8988T (cell line): ENCODE measurements around the gene EIF3F.

Experiments used
- DNase-seq: peaks from one replicate; pipeline ENCODE4 v3.0.0; 2011

EIF3F gene

GRCh38 chr11:7994581-7995278, 7.6 kb downstream of the EIF3F start:
- DNase-seq, result no peak

GRCh38 chr11:7999795-8000194, 12.7 kb downstream of the EIF3F start:
- DNase-seq, result no peak

GRCh38 chr11:8000390-8000789, 13.3 kb downstream of the EIF3F start:
- DNase-seq, result no peak

GRCh38 chr11:8002676-8003075, 15.5 kb downstream of the EIF3F start:
- DNase-seq, result no peak

GRCh38 chr11:8003187-8003586, 16.1 kb downstream of the EIF3F start:
- no peak for DNase-seq

GRCh38 chr11:8004008-8004407, 16.9 kb downstream of the EIF3F start:
- DNase-seq, result no peak

GRCh38 chr11:8005556-8005955, 18.4 kb downstream of the EIF3F start:
- DNase-seq, result no peak

GRCh38 chr11:8006349-8006977, 19.3 kb downstream of the EIF3F start:
- no peak for DNase-seq

GRCh38 chr11:8008212-8008611, 21.1 kb downstream of the EIF3F start:
- DNase-seq, result no peak

- DNase-seq, result no peak
Observed at GRCh38 chr11:8009856-8010255, 22.7 kb downstream of the EIF3F start.

- DNase-seq, result no peak
Observed at GRCh38 chr11:8011371-8011770, 24.2 kb downstream of the EIF3F start.

- DNase-seq, result no peak
Observed at GRCh38 chr11:8011981-8012444, 24.9 kb downstream of the EIF3F start.

- DNase-seq, result no peak
Observed at GRCh38 chr11:8013833-8014232, 26.7 kb downstream of the EIF3F start.

- DNase-seq, result no peak
Observed at GRCh38 chr11:8015753-8016239, 28.7 kb downstream of the EIF3F start.

GRCh38 chr11:8016440-8016839, 29.3 kb downstream of the EIF3F start:
- no peak for DNase-seq

GRCh38 chr11:8017071-8017470, 29.9 kb downstream of the EIF3F start:
- DNase-seq, result no peak

GRCh38 chr11:8017894-8018483, 30.9 kb downstream of the EIF3F start:
- no peak for DNase-seq

GRCh38 chr11:8018484-8019313, 31.6 kb downstream of the EIF3F start:
- DNase-seq, result no peak

GRCh38 chr11:8019314-8020243, 32.4 kb downstream of the EIF3F start:
- no peak for DNase-seq

GRCh38 chr11:8020244-8020597, 33.1 kb downstream of the EIF3F start:
- no peak for DNase-seq

GRCh38 chr11:8021920-8022319, 34.8 kb downstream of the EIF3F start:
- no peak for DNase-seq

- DNase-seq, result no peak
Observed at GRCh38 chr11:8022876-8023275, 35.7 kb downstream of the EIF3F start.
